Endothelial cell of umbilical vein (primary cell): ENCODE measurements around the gene ZFYVE26. TPM values are rescaled to one million over a fixed set of nuclear protein-coding genes. Genes with fewer than 3 reads are reported as not detected.

Source experiments
- BruUV-seq: library from RNA; stranded (reverse); fragments of 400-500 nt; replicated peaks from 2 replicates; lab custom pipeline; 2021; lab: Mats Ljungman, UMichigan
- CTCF ChIA-PET: fragments of 300-600, 350-600 bp; sonication (Branson Sonifier 250); formaldehyde crosslinking; loops from one replicate; lab custom pipeline; 2021; ENCODE audit warnings: antibody characterized with exemption, inconsistent platforms; lab: Charles Lee
- POLR2A ChIA-PET: fragments of 300-600, 350-600 bp; sonication (Branson Sonifier 250); formaldehyde crosslinking; loops from one replicate; lab custom pipeline; 2021; ENCODE audit warnings: antibody characterized with exemption, inconsistent platforms; lab: Charles Lee
- DNase-seq: peaks from one replicate; pipeline ENCODE4 v3.0.0-alpha.2; 2011; ENCODE audit warnings: low read depth, low spot score
- FAIRE-seq: peaks from 2 replicates; lab custom pipeline; 2011; peaks lifted over from hg19 to GRCh38; lab: Jason Lieb, UNC
- H2AFZ ChIP-seq: 2 replicates; pipeline ENCODE4 v1.6.0; 2012; ENCODE audit warnings: low read depth, low read length, control low read depth, inconsistent platforms
- H3K27ac ChIP-seq: 2 replicates; pipeline ENCODE4 v1.5.1; 2011; ENCODE audit warnings: low read depth, mild to moderate bottlenecking, control low read depth, low read length, moderate library complexity; ENCODE audit not compliant: insufficient read depth
- H3K27me3 ChIP-seq, 2 experiments: 2 replicates each; pipeline versions ENCODE4 v1.6.0 to v1.6.1; 2011; ENCODE audit warnings: low read length in 2 of 2, mixed read lengths in 1 of 2; ENCODE audit not compliant: control insufficient read depth in 2 of 2, insufficient read depth in 2 of 2
- H3K36me3 ChIP-seq, 2 experiments: 2 replicates in 1 of 2; 3 replicates in 1 of 2; pipeline ENCODE4 v1.5.1; 2011; ENCODE audit warnings: low read length in 2 of 2, mild to moderate bottlenecking in 1 of 2, moderate library complexity in 1 of 2; ENCODE audit not compliant: control insufficient read depth in 2 of 2, insufficient read depth in 2 of 2; ENCODE audit errors: extremely low read depth in 1 of 2
- H3K4me1 ChIP-seq: 3 replicates; pipeline ENCODE4 v1.5.1; 2011; ENCODE audit warnings: mild to moderate bottlenecking, low read length; ENCODE audit not compliant: control insufficient read depth, insufficient read depth; ENCODE audit errors: extremely low read depth
- H3K4me2 ChIP-seq: 2 replicates; pipeline ENCODE4 v1.6.1; 2011; ENCODE audit warnings: low read length, control low read depth, mixed read lengths; ENCODE audit not compliant: insufficient read depth
- H3K4me3 ChIP-seq, 3 experiments: fragments of 200-600 bp in 1 of 3; sonication (generic), shearing (Covaris generic) in 1 of 3; replicated peaks in 1 of 3; 2 replicates each; pipeline ENCODE4 v1.5.1; 2011 to 2016; ENCODE audit warnings: control low read depth in 3 of 3, low read length in 3 of 3, mild to moderate bottlenecking in 2 of 3, inconsistent platforms in 1 of 3, low read depth in 1 of 3, moderate library complexity in 1 of 3; ENCODE audit not compliant: insufficient read depth in 1 of 3
- H3K79me2 ChIP-seq: 2 replicates; pipeline ENCODE4 v1.6.0; 2012; ENCODE audit warnings: low read length, inconsistent platforms; ENCODE audit not compliant: control insufficient read depth, insufficient read depth
- H3K9ac ChIP-seq: replicated peaks from 2 replicates; pipeline ENCODE3; 2011; ENCODE audit warnings: low read length, control low read depth; ENCODE audit not compliant: insufficient read depth; ENCODE audit errors: extremely low read depth
- H3K9me1 ChIP-seq: replicated peaks from 3 replicates; pipeline ENCODE4 v1.6.0; 2011; ENCODE audit warnings: mild to moderate bottlenecking, low read length; ENCODE audit not compliant: control insufficient read depth, insufficient read depth; ENCODE audit errors: extremely low read depth
- H3K9me3 ChIP-seq: replicated peaks from 2 replicates; pipeline ENCODE4 v1.5.1; 2012; ENCODE audit warnings: low read length, inconsistent platforms; ENCODE audit not compliant: control insufficient read depth, insufficient read depth
- H4K20me1 ChIP-seq: replicated peaks from 2 replicates; pipeline ENCODE3; 2011; ENCODE audit warnings: mild to moderate bottlenecking, low read length; ENCODE audit not compliant: control insufficient read depth, insufficient read depth; ENCODE audit errors: extremely low read depth
- CTCF ChIP-seq, 2 donors: IDR thresholded peaks; 1 replicate in 1 of 2; 2 replicates in 1 of 2; pipeline ENCODE4 v1.5.1; 2011; ENCODE audit warnings: low read length in 2 of 2, mild to moderate bottlenecking in 2 of 2, moderate library complexity in 2 of 2, control low read depth in 1 of 2, inconsistent platforms in 1 of 2, low read depth in 1 of 2; ENCODE audit not compliant: insufficient read depth in 1 of 2; ENCODE audit errors: extremely low read depth in 1 of 2
- EZH2 ChIP-seq: IDR thresholded peaks from 2 replicates; pipeline ENCODE4 v1.6.1; 2012; ENCODE audit warnings: borderline replicate concordance, low read depth, mild to moderate bottlenecking, moderate library complexity, low read length, inconsistent platforms; ENCODE audit not compliant: severe bottlenecking
- FOS ChIP-seq: IDR thresholded peaks from 2 replicates; pipeline ENCODE4 v1.6.1; 2011; ENCODE audit warnings: mild to moderate bottlenecking, low read length, moderate library complexity, borderline replicate concordance; ENCODE audit not compliant: insufficient read depth
- GATA2 ChIP-seq: IDR thresholded peaks from 2 replicates; pipeline ENCODE4 v1.7.0; 2011; ENCODE audit warnings: low read depth, mild to moderate bottlenecking, moderate library complexity, mixed read lengths, low read length; ENCODE audit not compliant: insufficient read length, insufficient read depth
- JUN ChIP-seq: IDR thresholded peaks from 2 replicates; pipeline ENCODE4 v1.6.1; 2011; ENCODE audit warnings: borderline replicate concordance, low read depth; ENCODE audit not compliant: insufficient read length, insufficient read depth
- MAX ChIP-seq: IDR thresholded peaks from 2 replicates; pipeline ENCODE4 v1.6.1; 2011; ENCODE audit not compliant: insufficient read depth, insufficient read length
- MYC ChIP-seq: IDR thresholded peaks from one replicate; pipeline ENCODE4 v1.6.1; 2011; ENCODE audit warnings: mild to moderate bottlenecking, low read depth, low read length
- POLR2A ChIP-seq: IDR thresholded peaks from 2 replicates; pipeline ENCODE4 v1.6.1; 2012; ENCODE audit warnings: low read depth, mild to moderate bottlenecking, control low read depth, low read length
- POLR2AphosphoS5 ChIP-seq: IDR thresholded peaks from 2 replicates; pipeline ENCODE4 v1.6.1; 2012; ENCODE audit warnings: low read depth, mild to moderate bottlenecking, control low read depth, low read length, moderate library complexity; ENCODE audit not compliant: insufficient read depth
- dilution Hi-C: fragments of 300-500 bp; cut with MboI; formaldehyde crosslinking; loops from one replicate; pipeline ENCODE4 v1.15.0; 2019; ENCODE audit warnings: low sequenced_read_pairs; ENCODE audit not compliant: extremely low pct_ligation_motif_present
- intact Hi-C: fragments of 100-400 bp; cut with micrococcal nuclease; formaldehyde crosslinking; loops from one replicate; pipeline ENCODE4 v1.10.0; 2022
- polyA plus RNA-seq, 4 experiments: library from polyadenylated mRNA; depleted of rRNA in 3 of 4; stranded (reverse) in 3 of 4; unstranded in 1 of 4; fragments of >200 nt; gene quantifications; 2 replicates each; pipeline versions ENCODE4 v1.2.1 to v1.2.3, GENCODE V29; 2011 to 2012; ENCODE audit warnings: missing spikeins in 1 of 4
- total RNA-seq: library from RNA; stranded (reverse); gene quantifications from 2 replicates; pipeline ENCODE4 v1.2.3, GENCODE V29; 2021

ZFYVE26 gene
- total and polyA plus RNA-seq, 2 donors (not counting 3 experiments of a cell fraction or from before 2014, with no cell fraction given): 15.3 to 26.3 TPM

- dilution Hi-C loops: no loop called here
Measured at GRCh38 chr14:67733616-67734015, 82.8 kb downstream of the ZFYVE26 start.

GRCh38 chr14:67729072-67729885, 87.1 kb downstream of the ZFYVE26 start:
- POLR2A ChIA-PET: no interaction called here
- BruUV-seq: no TSS peak

More at GRCh38 chr14:67733616-67734015, 82.8 kb downstream of the ZFYVE26 start:
- ChIA-PET POLR2A (no interaction called here), CTCF (no interaction called here)
- no peak overlapping the region for H3K4me2 ChIP-seq
- no peak overlapping the region for H3K9ac ChIP-seq
- H4K20me1 ChIP-seq: no peaks in the 10 kb centered on the region
- DNase-seq (no peak), FAIRE-seq (no peak)
- H3K4me1 ChIP-seq: peaks cover 15% of the 10 kb centered on the region
- intact Hi-C loops: no loop called here
- no peak overlapping the region for H2AFZ ChIP-seq
- no peaks in the 10 kb centered on the region for H3K9me3 ChIP-seq
- no peak overlapping the region for H3K4me3 ChIP-seq
- H3K79me2 ChIP-seq: no peaks in the 10 kb centered on the region
- TF ChIP-seq POLR2AphosphoS5 (no peak), GATA2 (no peak), EZH2 (no peak)
- BruUV-seq: no TSS peak
- no peaks in the 10 kb centered on the region for H3K36me3 ChIP-seq
- no peaks in the 10 kb centered on the region for H3K9me1 ChIP-seq
- H3K27me3 ChIP-seq: peaks cover 10 to 11% of the 10 kb centered on the region in 2 experiments
- H3K27ac ChIP-seq: no peak overlapping the region

More at GRCh38 chr14:67729072-67729885, 87.1 kb downstream of the ZFYVE26 start:
- H3K79me2 ChIP-seq: no peaks in the 10 kb centered on the region
- DNase-seq (no peak), FAIRE-seq (no peak)
- H3K9ac ChIP-seq: no peak overlapping the region
- no peak overlapping the region for H3K27ac ChIP-seq
- intact Hi-C loops (no loop called here), dilution Hi-C loops (no loop called here)
- no peak overlapping the region for H3K4me2 ChIP-seq
- H3K4me3 ChIP-seq: no peak overlapping the region
- no peaks in the 10 kb centered on the region for H3K9me1 ChIP-seq
- H3K36me3 ChIP-seq: no peaks in the 10 kb centered on the region
- no peaks in the 10 kb centered on the region for H4K20me1 ChIP-seq
- CTCF ChIA-PET: interaction anchor here (1.6 kb wide), 2 partner anchors 25 to 202 kb away, joined by 3 to 4 read pairs; no protein-coding TSS in a partner anchor
- H2AFZ ChIP-seq: no peak overlapping the region
- H3K9me3 ChIP-seq: no peaks in the 10 kb centered on the region
- TF ChIP-seq JUN (no peak), GATA2 (no peak), MAX (no peak), MYC (no peak), FOS (no peak), EZH2 (peak; percentile 17), CTCF (IDR thresholded peaks at IDR 0.05; ENCODE audit: extremely low read depth in 1 of 2, insufficient read depth in 1 of 2, low read depth in 1 of 2, low read length in 2 of 2) (no peak), POLR2A (no peak)
- H3K27me3 ChIP-seq: peaks cover 25 to 28% of the 10 kb centered on the region in 2 experiments
- no peaks in the 10 kb centered on the region for H3K4me1 ChIP-seq
